Mucosa of descending colon (tissue), 3 donors: ENCODE measurements around the gene SSTR3. TPM values are rescaled to one million over a fixed set of nuclear protein-coding genes. Genes with fewer than 3 reads are reported as not detected.

ENCODE experiments used
- ATAC-seq: fragments of 200-7000 bp; cut with Tn5 transposase; one replicate; pipeline ENCODE4 v1.9.1; 2020; ENCODE audit warnings: mild to moderate bottlenecking, moderate library complexity
- DNase-seq, 3 donors: peaks; one replicate each; pipeline ENCODE4 v3.0.0-alpha.2; 2020
- H3K36me3 ChIP-seq: fragments of 200-600 bp; one replicate; pipeline ENCODE4 v1.8.0; 2021; ENCODE audit warnings: low read depth, mild to moderate bottlenecking
- H3K4me1 ChIP-seq: fragments of 200-600 bp; one replicate; pipeline ENCODE4 v1.8.0; 2021; ENCODE audit warnings: low read depth, mild to moderate bottlenecking
- H3K4me3 ChIP-seq: fragments of 200-600 bp; one replicate; pipeline ENCODE4 v1.8.0; 2021; ENCODE audit warnings: mild to moderate bottlenecking
- H3K9me3 ChIP-seq: fragments of 200-600 bp; one replicate; pipeline ENCODE4 v1.8.0; 2021; ENCODE audit warnings: mild to moderate bottlenecking
- CTCF ChIP-seq: fragments of 200-600 bp; IDR thresholded peaks from one replicate; pipeline ENCODE4 v1.8.0; 2022; ENCODE audit warnings: antibody characterized with exemption, mild to moderate bottlenecking
- intact Hi-C, 2 donors: fragments of 100-400 bp; cut with DNase I in 1 of 2; cut with micrococcal nuclease in 1 of 2; formaldehyde crosslinking; loops; one replicate each; pipeline versions ENCODE4 v1.11.0 to v1.11.1; 2022; cut with DNase I, micrococcal nuclease
- total RNA-seq, 3 donors: library from RNA; stranded (reverse); fragmentation: NEBNext Ultra II Directional in 2 of 3; extraction: Animal tissue kit (Norgen Biotek cat#: 25700) in 2 of 3; gene quantifications; one replicate each; pipeline versions ENCODE4 v1.2.1 to v1.2.4, GENCODE V29; 2021 to 2023
- donor health status: DM: no; HTN: no; CAD: no; lungs with moderate emphysema.
- donor health status: DM: no; HTN: no; CAD: no.
- donor health status: DM: no; HTN: yes; CAD: no.

The SSTR3 gene
- total RNA-seq, 3 donors from 2014 or later: 0.09 to 0.10 TPM; not detected in 1

GRCh38 chr22:37193629-37194191, 18.6 kb downstream of the SSTR3 start:
- peak in 1 of 3 donors; percentile 66 for DNase-seq
- intact Hi-C loops: no loop called here
- no peak overlapping the region for H3K4me3 ChIP-seq
- TF ChIP-seq CTCF: no peak
- no peaks in the 10 kb centered on the region for H3K9me3 ChIP-seq
- peak; percentile 12 for ATAC-seq
- H3K4me1 ChIP-seq: peaks cover 44% of the 10 kb centered on the region
- no peaks in the 10 kb centered on the region for H3K36me3 ChIP-seq

DNA sequence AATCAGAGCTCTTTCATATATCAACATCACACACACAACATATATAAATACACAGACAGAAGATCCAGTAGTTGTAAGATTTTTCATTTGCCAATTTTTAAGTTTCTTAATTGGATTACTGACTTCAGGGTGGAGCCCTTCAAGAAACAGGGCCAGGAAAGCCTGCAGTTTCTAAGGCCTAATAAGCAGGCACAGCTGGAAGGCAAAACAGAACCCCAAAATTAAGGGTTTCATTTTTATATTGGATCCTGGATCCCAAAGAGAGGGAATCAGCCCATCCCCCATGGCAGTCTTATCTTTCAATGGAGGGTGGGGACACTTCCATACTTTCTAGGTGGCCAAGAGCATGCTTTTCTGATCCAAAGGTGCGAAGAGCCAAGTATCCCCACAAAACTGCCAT, 19.5 kb downstream of the SSTR3 start:
- DNase-seq: no peak

GRCh38 chr22:37192204-37192603, 20.1 kb downstream of the SSTR3 start:
- Histone ChIP-seq H3K4me3 (no peak overlapping the region), H3K9me3 (no peaks in the 10 kb centered on the region), H3K4me1 (peaks cover 47% of the 10 kb centered on the region), H3K36me3 (no peaks in the 10 kb centered on the region)
- intact Hi-C loops: no loop called here
- TF ChIP-seq CTCF: no peak
- ATAC-seq: no peak
- no peak for DNase-seq

More for the DNA sequence above, 19.5 kb downstream of the SSTR3 start:
- H3K36me3 ChIP-seq: no peaks in the 10 kb centered on the region
- H3K4me1 ChIP-seq: peaks cover 47% of the 10 kb centered on the region
- intact Hi-C loops: no loop called here
- H3K9me3 ChIP-seq: no peaks in the 10 kb centered on the region
- H3K4me3 ChIP-seq: no peak overlapping the region
- ATAC-seq: no peak
- no peak for TF ChIP-seq CTCF

- Histone ChIP-seq H3K9me3 (no peaks in the 10 kb centered on the region), H3K4me1 (peaks cover 45% of the 10 kb centered on the region), H3K4me3 (no peak overlapping the region), H3K36me3 (no peaks in the 10 kb centered on the region)
- intact Hi-C loops: no loop called here
- DNase-seq: no peak
- ATAC-seq: no peak
- no peak for TF ChIP-seq CTCF
These were observed 22.0 kb downstream of the SSTR3 start for GRCh38 chr22:37190262-37190780.

DNA sequence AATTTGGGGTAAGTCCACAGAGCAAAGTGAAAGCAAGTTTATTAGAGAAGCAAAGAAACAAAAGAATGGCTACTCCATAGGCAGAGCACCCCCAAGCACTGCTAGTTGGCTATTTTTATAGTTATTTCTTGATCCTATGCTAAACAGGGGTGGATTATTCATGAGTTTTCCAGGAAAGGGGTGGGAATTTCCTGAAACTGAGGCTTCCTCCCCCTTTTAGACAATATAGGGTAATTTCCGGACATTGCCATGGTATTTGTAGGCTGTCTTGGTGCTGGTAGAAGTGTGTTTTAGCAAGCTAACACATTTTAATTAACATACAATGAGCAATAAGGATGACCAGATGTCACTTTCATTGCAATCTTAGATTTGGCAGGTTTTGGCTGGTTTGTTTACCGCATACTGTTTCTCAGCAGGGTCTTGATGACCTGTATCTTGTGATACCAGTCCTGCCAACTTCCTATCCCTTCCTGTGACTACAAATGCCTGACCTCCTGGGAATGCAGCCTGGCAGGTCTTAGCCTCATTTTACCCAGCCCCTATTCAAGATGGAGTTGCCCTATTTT, 23.3 kb downstream of the SSTR3 start:
- no peak for TF ChIP-seq CTCF
- ATAC-seq: peak; percentile 12
- peaks cover 45% of the 10 kb centered on the region for H3K4me1 ChIP-seq
- H3K4me3 ChIP-seq: no peak overlapping the region
- no peaks in the 10 kb centered on the region for H3K36me3 ChIP-seq
- no peaks in the 10 kb centered on the region for H3K9me3 ChIP-seq
- peak in 1 of 3 donors; percentile 25 for DNase-seq
- intact Hi-C loops: no loop called here
